B cell (primary cell): ENCODE measurements around the gene HOXD4. TPM values are rescaled to one million over a fixed set of nuclear protein-coding genes. Genes with fewer than 3 reads are reported as not detected.

Experiments
- ATAC-seq: fragments of 200-7000 bp; cut with Tn5 transposase; one replicate; pipeline ENCODE4 v1.10.0; 2021; ENCODE audit warnings: low read depth, mild to moderate bottlenecking, moderate number of reproducible peaks, moderate library complexity
- CTCF ChIA-PET: fragments of 350-600 bp; sonication (Branson Sonifier 250); formaldehyde crosslinking; loops from one replicate; lab custom pipeline; 2021; ENCODE audit warnings: antibody characterized with exemption, inconsistent platforms; lab: Charles Lee
- POLR2A ChIA-PET: fragments of 350-600 bp; sonication (Branson Sonifier 250); formaldehyde crosslinking; loops from one replicate; lab custom pipeline; 2021; ENCODE audit warnings: antibody characterized with exemption; lab: Charles Lee
- DNase-seq: peaks from one replicate; pipeline ENCODE4 v3.0.0; 2013
- H2AFZ ChIP-seq: 2 replicates; pipeline ENCODE4 v1.6.1; 2012; ENCODE audit warnings: mild to moderate bottlenecking, low read depth, low read length; ENCODE audit not compliant: insufficient read depth, poor library complexity, severe bottlenecking
- H3K27ac ChIP-seq, 2 donors: 1 replicate in 1 of 2; 2 replicates in 1 of 2; pipeline ENCODE4 v1.5.1; 2012 to 2013; ENCODE audit warnings: low read length in 2 of 2, mild to moderate bottlenecking in 2 of 2, moderate library complexity in 1 of 2
- H3K27me3 ChIP-seq, 4 experiments: fragments of 200-600 bp in 1 of 4; sonication (generic) in 1 of 4; replicated peaks in 1 of 4; 1 replicate in 2 of 4; 2 replicates in 2 of 4; pipeline versions ENCODE4 v1.6.1 to v1.7.0; 2013 to 2016; ENCODE audit warnings: low read length in 3 of 4, mild to moderate bottlenecking in 2 of 4, mixed read lengths in 1 of 4, moderate library complexity in 1 of 4; ENCODE audit not compliant: insufficient read depth in 4 of 4, control insufficient read depth in 3 of 4; ENCODE audit errors: control extremely low read depth in 1 of 4
- H3K36me3 ChIP-seq, 2 experiments: replicated peaks in 1 of 2; 1 replicate in 1 of 2; 2 replicates in 1 of 2; pipeline versions ENCODE4 v1.6.1 to v1.7.1; 2013; ENCODE audit warnings: low read length in 1 of 2; ENCODE audit not compliant: insufficient read depth in 2 of 2, control insufficient read depth in 1 of 2; ENCODE audit errors: control extremely low read depth in 1 of 2, extremely low read depth in 1 of 2
- H3K4me1 ChIP-seq, 2 donors: fragments of 200-600 bp in 1 of 2; sonication (generic) in 1 of 2; 1 replicate in 1 of 2; 2 replicates in 1 of 2; pipeline versions ENCODE4 v1.5.1 to v1.6.1; 2013 to 2017; ENCODE audit warnings: low read length in 2 of 2; ENCODE audit not compliant: control insufficient read depth in 2 of 2, insufficient read depth in 2 of 2
- H3K4me2 ChIP-seq: replicated peaks from 2 replicates; pipeline ENCODE3; 2012; ENCODE audit warnings: mild to moderate bottlenecking, low read depth, low read length; ENCODE audit not compliant: poor library complexity, severe bottlenecking
- H3K4me3 ChIP-seq, 5 experiments: fragments of 200-600 bp in 1 of 5; sonication (generic) in 1 of 5; 1 replicate in 3 of 5; 2 replicates in 2 of 5; pipeline versions ENCODE4 v1.5.1 to v1.7.0; 2011 to 2016; ENCODE audit warnings: low read length in 4 of 5, mild to moderate bottlenecking in 4 of 5, low read depth in 2 of 5, control low read depth in 1 of 5, moderate library complexity in 1 of 5; ENCODE audit not compliant: insufficient read depth in 1 of 5; ENCODE audit errors: control extremely low read depth in 1 of 5, extremely low read depth in 1 of 5
- H3K79me2 ChIP-seq: fragments of 200-600 bp; sonication (generic); one replicate; pipeline ENCODE4 v1.6.0; 2016; ENCODE audit warnings: low read length; ENCODE audit not compliant: control insufficient read depth, insufficient read depth
- H3K9ac ChIP-seq: fragments of 200-600 bp; sonication (generic); 2 replicates; pipeline ENCODE4 v1.6.1; 2017; ENCODE audit warnings: mild to moderate bottlenecking, low read length, moderate library complexity
- H3K9me3 ChIP-seq, 3 donors: one replicate each; pipeline versions ENCODE4 v1.6.1 to v1.7.1; 2013; ENCODE audit warnings: low read length in 2 of 3; ENCODE audit not compliant: control insufficient read depth in 2 of 3, insufficient read depth in 1 of 3; ENCODE audit errors: control extremely low read depth in 1 of 3
- H4K20me1 ChIP-seq: 2 replicates; pipeline ENCODE4 v1.6.0; 2012; ENCODE audit warnings: mild to moderate bottlenecking, low read length; ENCODE audit not compliant: insufficient read depth, control insufficient read depth, poor library complexity, severe bottlenecking
- H3K27ac Mint-ChIP-seq: one replicate; pipeline ENCODE4 v1.8.0; 2021; ENCODE audit warnings: mixed read lengths
- H3K27me3 Mint-ChIP-seq: one replicate; pipeline ENCODE4 v1.8.0; 2021; ENCODE audit warnings: mixed read lengths
- H3K4me1 Mint-ChIP-seq: one replicate; pipeline ENCODE4 v1.8.0; 2021; ENCODE audit warnings: mixed read lengths
- H3K4me3 Mint-ChIP-seq: one replicate; pipeline ENCODE4 v1.8.0; 2021; ENCODE audit warnings: mixed read lengths
- H3K9me3 Mint-ChIP-seq: one replicate; pipeline ENCODE4 v1.8.0; 2022; ENCODE audit warnings: mixed read lengths; ENCODE audit not compliant: insufficient read depth
- EZH2 ChIP-seq: IDR thresholded peaks from 2 replicates; pipeline ENCODE4 v1.6.1; 2012; ENCODE audit warnings: borderline replicate concordance, low read depth, mild to moderate bottlenecking, moderate library complexity, low read length; ENCODE audit not compliant: insufficient read depth, poor library complexity, severe bottlenecking
- WGBS: methylation state at CpG from one replicate; pipeline ENCODE4 v1.1.5; 2013; ENCODE audit warnings: missing lambda C conversion rate; ENCODE audit not compliant: insufficient coverage; 5-methylcytosine and 5-hydroxymethylcytosine counted together
- intact Hi-C: fragments of 100-400 bp; cut with micrococcal nuclease; formaldehyde crosslinking; loops from one replicate; pipeline ENCODE4 v1.10.0; 2022
- polyA plus RNA-seq: library from polyadenylated mRNA; depleted of rRNA; stranded (reverse); fragments of >200 nt; gene quantifications from 2 replicates; pipeline ENCODE4 v1.2.3, GENCODE V29; 2012
- total RNA-seq, 2 donors: library from RNA; stranded (reverse); fragments of 120-200 nt in 1 of 2; gene quantifications; 1 replicate in 1 of 2; 2 replicates in 1 of 2; pipeline versions ENCODE4 v1.2.3 to v1.2.4, GENCODE V29; 2013 to 2022
- TF ChIP-seq, protein P1 (sequence below): fragments of 200-600 bp; IDR thresholded peaks from one replicate; pipeline ENCODE4 v1.8.0; 2022; ENCODE audit warnings: antibody characterized with exemption, mild to moderate bottlenecking

HOXD4 gene
- total and polyA plus RNA-seq, 2 donors (not counting 1 experiment from before 2014, with no cell fraction given): not detected

DNA sequence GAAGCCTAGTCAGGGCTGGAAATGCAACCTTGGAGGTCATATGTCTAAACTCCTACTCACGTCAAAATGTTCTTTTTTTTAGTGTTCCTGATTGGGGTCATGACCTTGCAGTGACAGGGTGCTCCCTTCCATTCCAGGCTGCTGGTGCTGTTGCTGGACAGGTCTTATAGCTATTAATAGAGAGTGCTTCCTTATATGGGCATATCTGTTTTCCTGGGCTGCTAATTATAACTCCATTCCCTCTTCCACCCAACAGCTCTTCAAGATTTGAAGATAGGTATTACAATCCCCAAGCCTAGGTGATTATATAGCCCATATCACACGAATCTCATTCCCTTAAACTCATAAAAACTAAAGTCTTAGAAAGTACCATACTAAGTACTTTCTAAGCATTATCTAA lies 18.4 kb downstream of the HOXD4 start:
- TF ChIP-seq, protein P1, sequence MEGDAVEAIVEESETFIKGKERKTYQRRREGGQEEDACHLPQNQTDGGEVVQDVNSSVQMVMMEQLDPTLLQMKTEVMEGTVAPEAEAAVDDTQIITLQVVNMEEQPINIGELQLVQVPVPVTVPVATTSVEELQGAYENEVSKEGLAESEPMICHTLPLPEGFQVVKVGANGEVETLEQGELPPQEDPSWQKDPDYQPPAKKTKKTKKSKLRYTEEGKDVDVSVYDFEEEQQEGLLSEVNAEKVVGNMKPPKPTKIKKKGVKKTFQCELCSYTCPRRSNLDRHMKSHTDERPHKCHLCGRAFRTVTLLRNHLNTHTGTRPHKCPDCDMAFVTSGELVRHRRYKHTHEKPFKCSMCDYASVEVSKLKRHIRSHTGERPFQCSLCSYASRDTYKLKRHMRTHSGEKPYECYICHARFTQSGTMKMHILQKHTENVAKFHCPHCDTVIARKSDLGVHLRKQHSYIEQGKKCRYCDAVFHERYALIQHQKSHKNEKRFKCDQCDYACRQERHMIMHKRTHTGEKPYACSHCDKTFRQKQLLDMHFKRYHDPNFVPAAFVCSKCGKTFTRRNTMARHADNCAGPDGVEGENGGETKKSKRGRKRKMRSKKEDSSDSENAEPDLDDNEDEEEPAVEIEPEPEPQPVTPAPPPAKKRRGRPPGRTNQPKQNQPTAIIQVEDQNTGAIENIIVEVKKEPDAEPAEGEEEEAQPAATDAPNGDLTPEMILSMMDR: no peak
- no peak for TF ChIP-seq EZH2
- DNase-seq (no peak), ATAC-seq (no peak)
- no CpG with 5 or more reads among the region's 2 CpGs for WGBS
- intact Hi-C loops: no loop called here
- ChIA-PET POLR2A (no interaction called here), CTCF (no interaction called here)
- no peak overlapping the region for H3K9ac ChIP-seq
- H2AFZ ChIP-seq: no peak overlapping the region
- Mint-ChIP-seq H3K4me1 (peaks cover 5% of the 10 kb centered on the region), H3K27me3 (peaks cover 74% of the 10 kb centered on the region), H3K9me3 (no peaks in the 10 kb centered on the region), H3K27ac (no peak overlapping the region), H3K4me3 (no peak overlapping the region)
- H4K20me1 ChIP-seq: no peaks in the 10 kb centered on the region
- no peak overlapping the region for H3K4me3 ChIP-seq
- peaks cover 0 to 32% (median 0%) of the 10 kb centered on the region in 3 donors for H3K9me3 ChIP-seq
- H3K27ac ChIP-seq: no peak overlapping the region
- peaks cover 0 to 9% of the 10 kb centered on the region in 2 donors for H3K4me1 ChIP-seq
- H3K27me3 ChIP-seq: peaks cover 0 to 71% (median 53%) of the 10 kb centered on the region in 4 experiments
- no peak overlapping the region for H3K4me2 ChIP-seq
- no peaks in the 10 kb centered on the region for H3K79me2 ChIP-seq
- H3K36me3 ChIP-seq: no peaks in the 10 kb centered on the region

DNA sequence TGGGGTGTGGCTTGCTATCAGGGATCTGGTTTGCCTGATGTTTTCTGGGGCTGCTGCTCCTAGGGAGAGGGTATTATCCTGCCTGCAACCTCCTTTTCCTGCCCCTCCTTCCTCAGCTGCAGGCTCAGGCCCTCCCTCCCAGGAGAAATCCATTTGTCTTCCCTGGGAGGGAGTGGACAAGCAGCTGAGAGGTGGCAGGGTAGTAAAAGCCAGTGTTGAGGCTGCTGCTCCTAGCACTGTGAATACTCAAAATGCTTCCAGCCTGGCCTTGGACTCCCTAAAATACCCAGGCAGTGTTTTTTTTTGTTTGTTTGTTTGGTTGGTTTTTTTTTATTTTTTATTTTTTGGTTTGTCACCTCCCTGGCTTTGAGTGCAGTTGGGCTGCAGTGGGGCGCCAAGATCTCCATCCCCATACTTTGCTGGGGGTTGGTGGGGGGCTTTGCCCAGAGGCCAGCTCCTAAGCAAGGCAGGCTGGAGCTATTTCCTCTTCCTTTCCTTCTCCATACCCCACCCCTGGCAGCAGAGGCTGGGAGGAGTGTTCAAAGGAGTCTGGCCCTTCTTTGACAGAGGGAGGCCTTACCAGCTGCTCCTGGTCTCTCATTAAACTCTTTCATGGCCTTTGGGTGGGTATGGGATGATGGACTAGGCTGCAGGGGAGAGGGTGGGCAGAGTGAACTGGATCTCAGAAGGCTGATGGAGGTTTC lies 19.4 kb downstream of the HOXD4 start:
- no peak for ATAC-seq
- H3K9me3 Mint-ChIP-seq: no peaks in the 10 kb centered on the region
- no peak overlapping the region for H3K4me3 Mint-ChIP-seq
- no CpG with 5 or more reads among the region's 1 CpG for WGBS
- no peak for DNase-seq
- peaks cover 2% of the 10 kb centered on the region for H3K4me1 Mint-ChIP-seq
- H3K27ac Mint-ChIP-seq: no peak overlapping the region
- TF ChIP-seq, protein P1: no peak
- no peak for TF ChIP-seq EZH2
- H3K4me1 ChIP-seq: peaks cover 0 to 4% of the 10 kb centered on the region in 2 donors
- H3K9me3 ChIP-seq: peaks cover 0 to 32% (median 0%) of the 10 kb centered on the region in 3 donors
- no peaks in the 10 kb centered on the region for H4K20me1 ChIP-seq
- intact Hi-C loops: no loop called here
- no peaks in the 10 kb centered on the region for H3K79me2 ChIP-seq
- H3K27me3 Mint-ChIP-seq: peaks cover 74% of the 10 kb centered on the region
- no peak overlapping the region for H3K4me2 ChIP-seq
- H3K27ac ChIP-seq: no peak overlapping the region
- H3K9ac ChIP-seq: no peak overlapping the region
- peaks cover 0 to 71% (median 51%) of the 10 kb centered on the region in 4 experiments for H3K27me3 ChIP-seq
- ChIA-PET POLR2A (no interaction called here), CTCF (no interaction called here)
- H3K4me3 ChIP-seq: no peak overlapping the region
- no peak overlapping the region for H2AFZ ChIP-seq
- H3K36me3 ChIP-seq: no peaks in the 10 kb centered on the region
